ENCODE results near the gene CDCA3. TPM values are rescaled to one million over a fixed set of nuclear protein-coding genes. Genes with fewer than 3 reads are reported as not detected.

Gene CDCA3
- total RNA-seq, 1 experiment from 2014 or later = 143 TPM

GRCh38 chr12:6822426-6823135, 28.5 kb downstream of the CDCA3 start:
- Histone ChIP-seq H3K36me3 (no peaks in the 10 kb centered on the region), H3K9me3 (replicated peaks) (no peaks in the 10 kb centered on the region), H3K4me3 (no peak overlapping the region), H3K27ac (no peak overlapping the region), H3K4me1 (replicated peaks) (peaks cover 7% of the 10 kb centered on the region; the same call in 1 of the 2 replicates), H3K27me3 (replicated peaks) (peaks cover 76% of the 10 kb centered on the region)
- DNase-seq (ENCODE audit: low read depth in 1 of 2, low spot score in 2 of 2) = no peak

GRCh38 chr12:6821591-6822425, 29.3 kb downstream of the CDCA3 start, which contains the start of gene GPR162:
Gene GPR162 (plus strand): TSS chr12:6821821. CDS start chr12:6823899, 2,078 bp downstream.
- Histone ChIP-seq H3K4me1 (replicated peaks) (peaks cover 3% of the 10 kb centered on the region; the same call in 1 of the 2 replicates), H3K27ac (no peak within 1 kb of the TSS), H3K4me3 (no peak within 1 kb of the TSS), H3K9me3 (replicated peaks) (no peaks in the 10 kb centered on the region), H3K27me3 (replicated peaks) (peaks cover 68% of the 10 kb centered on the region), H3K36me3 (no peaks in the 10 kb centered on the region)
- no peak for DNase-seq (ENCODE audit: low read depth in 1 of 2, low spot score in 2 of 2)

- H3K4me3 ChIP-seq = no peak overlapping the region
- no peak overlapping the region for H3K27ac ChIP-seq
- no peaks in the 10 kb centered on the region for H3K4me1 ChIP-seq (replicated peaks)
These were observed 30.9 kb downstream of the CDCA3 start for GRCh38 chr12:6820166-6820565.

GRCh38 chr12:6819106-6820030, 31.7 kb downstream of the CDCA3 start:
- H3K36me3 ChIP-seq = no peaks in the 10 kb centered on the region
- no peak overlapping the region for H3K4me3 ChIP-seq
- H3K4me1 ChIP-seq (replicated peaks) = no peaks in the 10 kb centered on the region
- peaks cover 51% of the 10 kb centered on the region for H3K27me3 ChIP-seq (replicated peaks)
- H3K9me3 ChIP-seq (replicated peaks) = no peaks in the 10 kb centered on the region
- H3K27ac ChIP-seq = no peak overlapping the region
- DNase-seq (ENCODE audit: low read depth in 1 of 2, low spot score in 2 of 2) = no peak

More at GRCh38 chr12:6820166-6820565, 30.9 kb downstream of the CDCA3 start:
- no peak for DNase-seq (ENCODE audit: low read depth in 1 of 2, low spot score in 2 of 2)
- Histone ChIP-seq H3K27me3 (replicated peaks) (peaks cover 51% of the 10 kb centered on the region), H3K9me3 (replicated peaks) (no peaks in the 10 kb centered on the region), H3K36me3 (no peaks in the 10 kb centered on the region)

- no peaks in the 10 kb centered on the region for H3K4me1 ChIP-seq (replicated peaks)
- H3K36me3 ChIP-seq = no peaks in the 10 kb centered on the region
- H3K9me3 ChIP-seq (replicated peaks) = no peaks in the 10 kb centered on the region
- no peak overlapping the region for H3K4me3 ChIP-seq
- DNase-seq (ENCODE audit: low read depth in 1 of 2, low spot score in 2 of 2) = no peak
- peaks cover 53% of the 10 kb centered on the region for H3K27me3 ChIP-seq (replicated peaks)
- H3K27ac ChIP-seq = no peak overlapping the region
These were observed 32.4 kb downstream of the CDCA3 start for GRCh38 chr12:6818645-6819044.

GRCh38 chr12:6818222-6818621, 32.9 kb downstream of the CDCA3 start:
- H3K36me3 ChIP-seq = no peaks in the 10 kb centered on the region
- H3K27me3 ChIP-seq (replicated peaks) = peaks cover 53% of the 10 kb centered on the region
- no peak for DNase-seq (ENCODE audit: low read depth in 1 of 2, low spot score in 2 of 2)
- H3K9me3 ChIP-seq (replicated peaks) = no peaks in the 10 kb centered on the region
- H3K4me3 ChIP-seq = no peak overlapping the region
- H3K4me1 ChIP-seq (replicated peaks) = no peaks in the 10 kb centered on the region
- no peak overlapping the region for H3K27ac ChIP-seq

- H3K4me1 ChIP-seq (replicated peaks) = no peaks in the 10 kb centered on the region
- DNase-seq (ENCODE audit: low read depth in 1 of 2, low spot score in 2 of 2) = no peak
- H3K4me3 ChIP-seq = no peak overlapping the region
- no peaks in the 10 kb centered on the region for H3K36me3 ChIP-seq
- peaks cover 53% of the 10 kb centered on the region for H3K27me3 ChIP-seq (replicated peaks)
- H3K27ac ChIP-seq = no peak overlapping the region
- H3K9me3 ChIP-seq (replicated peaks) = no peaks in the 10 kb centered on the region
These were observed 33.4 kb downstream of the CDCA3 start for GRCh38 chr12:6817662-6818157.

- no peaks in the 10 kb centered on the region for H3K9me3 ChIP-seq (replicated peaks)
- peaks cover 48% of the 10 kb centered on the region for H3K27me3 ChIP-seq (replicated peaks)
- H3K27ac ChIP-seq = no peak overlapping the region
- no peak for DNase-seq (ENCODE audit: low read depth in 1 of 2, low spot score in 2 of 2)
- H3K36me3 ChIP-seq = no peaks in the 10 kb centered on the region
- H3K4me3 ChIP-seq = no peak overlapping the region
- H3K4me1 ChIP-seq (replicated peaks) = no peaks in the 10 kb centered on the region
These were observed 34.0 kb downstream of the CDCA3 start for GRCh38 chr12:6817098-6817497.

GRCh38 chr12:6816598-6816997, 34.5 kb downstream of the CDCA3 start:
- Histone ChIP-seq H3K27ac (no peak overlapping the region), H3K4me1 (replicated peaks) (no peaks in the 10 kb centered on the region), H3K27me3 (replicated peaks) (peaks cover 43% of the 10 kb centered on the region), H3K4me3 (no peak overlapping the region), H3K9me3 (replicated peaks) (no peaks in the 10 kb centered on the region), H3K36me3 (no peaks in the 10 kb centered on the region)
- DNase-seq (ENCODE audit: low read depth in 1 of 2, low spot score in 2 of 2) = no peak

- H3K36me3 ChIP-seq = no peaks in the 10 kb centered on the region
- DNase-seq (ENCODE audit: low read depth in 1 of 2, low spot score in 2 of 2) = no peak
These were observed 37.7 kb downstream of the CDCA3 start for GRCh38 chr12:6813363-6813762.

GRCh38 chr12:6810758-6811157, 40.3 kb downstream of the CDCA3 start:
- no peaks in the 10 kb centered on the region for H3K36me3 ChIP-seq
- H3K27me3 ChIP-seq (replicated peaks) = peaks cover 26% of the 10 kb centered on the region
- no peak overlapping the region for H3K27ac ChIP-seq
- H3K4me1 ChIP-seq (replicated peaks) = no peaks in the 10 kb centered on the region
- H3K9me3 ChIP-seq (replicated peaks) = no peaks in the 10 kb centered on the region
- no peak overlapping the region for H3K4me3 ChIP-seq
- DNase-seq (ENCODE audit: low read depth in 1 of 2, low spot score in 2 of 2) = no peak

More at GRCh38 chr12:6813363-6813762, 37.7 kb downstream of the CDCA3 start:
- Histone ChIP-seq H3K4me3 (no peak overlapping the region), H3K9me3 (replicated peaks) (no peaks in the 10 kb centered on the region), H3K27ac (no peak overlapping the region), H3K27me3 (replicated peaks) (peaks cover 26% of the 10 kb centered on the region), H3K4me1 (replicated peaks) (no peaks in the 10 kb centered on the region)

GRCh38 chr12:6809056-6809455, 42.0 kb downstream of the CDCA3 start:
- Histone ChIP-seq H3K27me3 (replicated peaks) (peaks cover 20% of the 10 kb centered on the region), H3K4me3 (no peak overlapping the region), H3K9me3 (replicated peaks) (peaks cover 6% of the 10 kb centered on the region; the same call in 1 of the 2 replicates), H3K36me3 (no peaks in the 10 kb centered on the region), H3K4me1 (replicated peaks) (no peaks in the 10 kb centered on the region), H3K27ac (no peak overlapping the region)
- DNase-seq (ENCODE audit: low read depth in 1 of 2, low spot score in 2 of 2) = no peak

GRCh38 chr12:6807170-6807569, 43.9 kb downstream of the CDCA3 start:
- H3K27me3 ChIP-seq (replicated peaks) = peaks cover 7% of the 10 kb centered on the region
- H3K9me3 ChIP-seq (replicated peaks) = peaks cover 6% of the 10 kb centered on the region; the same call in 1 of the 2 replicates
- H3K4me1 ChIP-seq (replicated peaks) = no peaks in the 10 kb centered on the region
- no peak overlapping the region for H3K4me3 ChIP-seq
- no peaks in the 10 kb centered on the region for H3K36me3 ChIP-seq
- DNase-seq (ENCODE audit: low read depth in 1 of 2, low spot score in 2 of 2) = no peak
- H3K27ac ChIP-seq = no peak overlapping the region
